H54 (cell line): ENCODE results near the gene MED13L.
"Not testable (repeated sequence)": the region's sequence is repeated elsewhere in the genome, so short reads cannot be mapped to it uniquely, and the experiment has no call there.

ENCODE experiments used
- DNase-seq: peaks from one replicate; pipeline ENCODE4 v3.0.0; 2011; ENCODE audit warnings: low spot score, mixed read lengths; ENCODE audit not compliant: insufficient read length
- FAIRE-seq: peaks from 3 replicates; lab custom pipeline; 2011; peaks lifted over from hg19 to GRCh38; lab: Jason Lieb, UNC
- POLR2A ChIP-seq: IDR thresholded peaks from 2 replicates; pipeline ENCODE4 v1.6.1; 2011; ENCODE audit warnings: low read depth, mild to moderate bottlenecking, low read length

MED13L gene

GRCh38 chr12:116138364-116138763 lies 139.1 kb downstream of the MED13L start:
- no peak for TF ChIP-seq POLR2A
- peak; percentile 89 for FAIRE-seq
- DNase-seq: no peak

- DNase-seq: no peak
- no peak for TF ChIP-seq POLR2A
- no peak for FAIRE-seq
These were observed 140.2 kb downstream of the MED13L start for GRCh38 chr12:116137318-116137717.

GRCh38 chr12:116136340-116136739 lies 141.2 kb downstream of the MED13L start:
- FAIRE-seq (peak; percentile 96), DNase-seq (no peak)
- no peak for TF ChIP-seq POLR2A

- TF ChIP-seq POLR2A: no peak
- peak; percentile 98 for FAIRE-seq
- DNase-seq: no peak
These were observed 142.1 kb downstream of the MED13L start for GRCh38 chr12:116135209-116135930.

- FAIRE-seq: peak; percentile 27
- DNase-seq: no peak
- TF ChIP-seq POLR2A: no peak
These were observed 143.8 kb downstream of the MED13L start for GRCh38 chr12:116133636-116134214.

GRCh38 chr12:116133149-116133548 lies 144.3 kb downstream of the MED13L start:
- TF ChIP-seq POLR2A: no peak
- FAIRE-seq (peak; percentile 71), DNase-seq (no peak)

GRCh38 chr12:116131987-116132386 lies 145.5 kb downstream of the MED13L start:
- FAIRE-seq, DNase-seq: not testable (repeated sequence)

- no peak for FAIRE-seq
- no peak for DNase-seq
- TF ChIP-seq POLR2A: no peak
These were observed 146.3 kb downstream of the MED13L start for GRCh38 chr12:116131176-116131575.

GRCh38 chr12:116130431-116130830 lies 147.1 kb downstream of the MED13L start:
- no peak for TF ChIP-seq POLR2A
- peak; percentile 91 for FAIRE-seq
- no peak for DNase-seq

GRCh38 chr12:116128779-116129178 lies 148.7 kb downstream of the MED13L start:
- TF ChIP-seq POLR2A: no peak
- DNase-seq (no peak), FAIRE-seq (no peak)

- FAIRE-seq: no peak
- no peak for TF ChIP-seq POLR2A
- DNase-seq: no peak
These were observed 149.6 kb downstream of the MED13L start for GRCh38 chr12:116127859-116128258.

GRCh38 chr12:116126610-116127009 lies 150.9 kb downstream of the MED13L start:
- TF ChIP-seq POLR2A: no peak
- no peak for FAIRE-seq

GRCh38 chr12:116125956-116126566 lies 151.4 kb downstream of the MED13L start:
- FAIRE-seq: no peak
- no peak for TF ChIP-seq POLR2A
- DNase-seq: no peak

More at GRCh38 chr12:116126610-116127009, 150.9 kb downstream of the MED13L start:
- no peak for DNase-seq

- no peak for TF ChIP-seq POLR2A
- no peak for DNase-seq
- no peak for FAIRE-seq
These were observed 152.4 kb downstream of the MED13L start for GRCh38 chr12:116125084-116125483.

- peak; percentile 91 for FAIRE-seq
- no peak for TF ChIP-seq POLR2A
- no peak for DNase-seq
These were observed 153.8 kb downstream of the MED13L start for GRCh38 chr12:116123451-116124258.
